Duodenal mucosa (tissue), 2 donors: ENCODE data around the gene ABHD2.

Experiments used
- H3K27ac ChIP-seq: one replicate; pipeline ENCODE4 v1.7.0; 2013; ENCODE audit warnings: low read depth, low read length
- H3K27me3 ChIP-seq, 2 donors: one replicate each; pipeline ENCODE4 v1.7.0; 2013; ENCODE audit warnings: low read length in 2 of 2, control low read depth in 1 of 2; ENCODE audit not compliant: insufficient read depth in 2 of 2, control insufficient read depth in 1 of 2
- H3K36me3 ChIP-seq, 2 donors: one replicate each; pipeline ENCODE4 v1.7.0; 2013; ENCODE audit warnings: low read length in 2 of 2, control low read depth in 1 of 2; ENCODE audit not compliant: insufficient read depth in 2 of 2, control insufficient read depth in 1 of 2
- H3K4me1 ChIP-seq, 2 donors: one replicate each; pipeline ENCODE4 v1.7.0; 2013; ENCODE audit warnings: low read length in 2 of 2, control low read depth in 1 of 2; ENCODE audit not compliant: insufficient read depth in 2 of 2, control insufficient read depth in 1 of 2
- H3K4me3 ChIP-seq, 2 donors: one replicate each; pipeline ENCODE4 v1.7.0; 2013; ENCODE audit warnings: low read length in 2 of 2, low read depth in 1 of 2
- H3K9ac ChIP-seq, 2 donors: one replicate each; pipeline ENCODE4 v1.7.0; 2013; ENCODE audit warnings: low read length in 2 of 2, low read depth in 1 of 2
- H3K9me3 ChIP-seq, 2 donors: one replicate each; pipeline ENCODE4 v1.7.0; 2013; ENCODE audit warnings: low read length in 2 of 2, control low read depth in 1 of 2; ENCODE audit not compliant: control insufficient read depth in 1 of 2

ABHD2 gene

GRCh38 chr15:89161666-89162065, 73.4 kb downstream of the ABHD2 start:
- peaks cover 15 to 20% of the 10 kb centered on the region in 2 donors for H3K36me3 ChIP-seq
- no peak overlapping the region for H3K27ac ChIP-seq
- H3K9me3 ChIP-seq: no peaks in the 10 kb centered on the region
- no peak overlapping the region for H3K9ac ChIP-seq
- no peaks in the 10 kb centered on the region for H3K4me1 ChIP-seq
- no peak overlapping the region for H3K4me3 ChIP-seq
- no peaks in the 10 kb centered on the region for H3K27me3 ChIP-seq

DNA sequence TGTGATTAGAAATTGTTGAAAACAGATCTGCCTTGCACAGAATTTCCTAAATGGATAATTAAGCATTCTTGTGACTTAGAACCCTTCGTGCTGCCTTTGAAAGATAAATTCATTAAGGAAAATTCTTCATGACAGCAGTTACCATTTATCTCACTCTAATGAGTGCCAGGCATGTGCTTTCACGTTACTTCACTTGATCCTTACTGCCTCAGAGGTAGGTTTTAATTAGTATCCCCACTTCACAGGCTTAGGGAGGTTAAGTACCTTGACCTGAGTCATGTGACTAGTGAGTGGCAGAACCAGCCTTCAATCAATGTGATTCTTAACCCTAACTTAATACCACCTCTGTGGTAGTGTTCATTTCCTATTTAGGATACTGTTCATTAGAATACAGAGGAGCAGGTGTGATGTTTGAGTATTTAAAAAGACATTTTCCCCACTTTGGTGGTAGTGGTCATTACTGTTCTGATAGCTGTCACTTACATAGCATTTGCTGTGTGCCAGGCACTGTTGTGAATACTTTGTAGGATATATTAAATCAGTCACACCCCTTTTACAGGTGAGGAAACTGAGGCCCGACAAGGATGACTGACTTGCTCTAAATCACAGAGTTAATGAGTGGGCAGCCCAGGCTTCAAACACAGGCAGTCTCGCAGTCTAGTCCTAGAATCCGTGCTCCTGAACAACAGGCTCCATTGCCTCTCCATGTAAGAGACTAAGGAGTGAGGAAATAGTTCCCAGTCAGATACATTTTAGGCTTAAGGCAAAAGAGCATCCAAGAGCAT, 75.2 kb downstream of the ABHD2 start:
- H3K9ac ChIP-seq: no peak overlapping the region
- peaks cover 6 to 14% of the 10 kb centered on the region in 2 donors for H3K36me3 ChIP-seq
- H3K27ac ChIP-seq: no peak overlapping the region
- H3K4me3 ChIP-seq: no peak overlapping the region
- no peaks in the 10 kb centered on the region for H3K9me3 ChIP-seq
- no peaks in the 10 kb centered on the region for H3K27me3 ChIP-seq
- peaks cover 6 to 11% of the 10 kb centered on the region in 2 donors for H3K4me1 ChIP-seq

GRCh38 chr15:89164712-89165211, 76.5 kb downstream of the ABHD2 start:
- no peak overlapping the region for H3K4me3 ChIP-seq
- H3K9me3 ChIP-seq: no peaks in the 10 kb centered on the region
- no peak overlapping the region for H3K27ac ChIP-seq
- no peak overlapping the region for H3K9ac ChIP-seq
- H3K4me1 ChIP-seq: peaks cover 6 to 11% of the 10 kb centered on the region in 2 donors
- no peaks in the 10 kb centered on the region for H3K27me3 ChIP-seq
- peaks cover 3 to 11% of the 10 kb centered on the region in 2 donors for H3K36me3 ChIP-seq

- H3K4me3 ChIP-seq: no peak overlapping the region
- H3K27ac ChIP-seq: no peak overlapping the region
- peaks cover 4 to 11% of the 10 kb centered on the region in 2 donors for H3K36me3 ChIP-seq
- no peaks in the 10 kb centered on the region for H3K27me3 ChIP-seq
- H3K4me1 ChIP-seq: peaks cover 6 to 11% of the 10 kb centered on the region in 2 donors
- H3K9ac ChIP-seq: no peak overlapping the region
- no peaks in the 10 kb centered on the region for H3K9me3 ChIP-seq
Observed at GRCh38 chr15:89165677-89166076, 77.4 kb downstream of the ABHD2 start.

GRCh38 chr15:89167267-89168176, 79.3 kb downstream of the ABHD2 start:
- Histone ChIP-seq H3K9ac (no peak overlapping the region), H3K27me3 (no peaks in the 10 kb centered on the region), H3K4me3 (no peak overlapping the region), H3K27ac (no peak overlapping the region), H3K9me3 (no peaks in the 10 kb centered on the region), H3K4me1 (peaks cover 6 to 11% of the 10 kb centered on the region in 2 donors), H3K36me3 (peaks cover 4 to 15% of the 10 kb centered on the region in 2 donors)

DNA sequence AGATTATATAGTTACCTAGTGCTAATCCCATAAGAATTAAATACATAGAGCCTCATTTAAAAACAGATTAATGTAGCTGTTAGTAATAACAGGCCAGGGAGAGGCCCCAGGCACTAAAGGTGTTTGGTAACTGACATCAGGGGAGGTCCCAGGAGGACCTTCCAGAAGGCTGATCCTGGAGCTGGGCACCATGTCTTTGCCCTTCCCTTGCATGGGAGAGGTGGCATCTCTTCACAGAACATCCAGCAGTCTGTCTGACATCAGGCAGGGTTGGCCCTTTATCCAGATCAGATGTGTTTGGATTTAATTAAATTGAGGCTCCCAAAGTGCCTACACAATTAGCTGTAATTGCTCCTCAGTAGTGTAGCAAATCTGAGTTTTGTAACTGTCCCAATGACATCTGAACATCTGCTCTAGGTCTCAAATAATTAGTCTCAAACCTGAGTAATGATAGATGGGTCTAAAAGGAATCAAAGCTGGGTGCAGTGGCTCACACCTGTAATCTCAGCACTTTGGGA, 80.1 kb downstream of the ABHD2 start:
- no peak overlapping the region for H3K4me3 ChIP-seq
- H3K4me1 ChIP-seq: peaks cover 6 to 11% of the 10 kb centered on the region in 2 donors
- H3K9ac ChIP-seq: no peak overlapping the region
- H3K36me3 ChIP-seq: peaks cover 4 to 11% of the 10 kb centered on the region in 2 donors
- H3K27me3 ChIP-seq: no peaks in the 10 kb centered on the region
- H3K9me3 ChIP-seq: no peaks in the 10 kb centered on the region
- H3K27ac ChIP-seq: no peak overlapping the region

GRCh38 chr15:89170364-89170763, 82.1 kb downstream of the ABHD2 start:
- H3K4me1 ChIP-seq: peaks cover 6 to 11% of the 10 kb centered on the region in 2 donors
- peaks cover 4 to 14% of the 10 kb centered on the region in 2 donors for H3K36me3 ChIP-seq
- H3K4me3 ChIP-seq: no peak overlapping the region
- H3K9me3 ChIP-seq: no peaks in the 10 kb centered on the region
- H3K27me3 ChIP-seq: no peaks in the 10 kb centered on the region
- H3K9ac ChIP-seq: no peak overlapping the region
- H3K27ac ChIP-seq: no peak overlapping the region

DNA sequence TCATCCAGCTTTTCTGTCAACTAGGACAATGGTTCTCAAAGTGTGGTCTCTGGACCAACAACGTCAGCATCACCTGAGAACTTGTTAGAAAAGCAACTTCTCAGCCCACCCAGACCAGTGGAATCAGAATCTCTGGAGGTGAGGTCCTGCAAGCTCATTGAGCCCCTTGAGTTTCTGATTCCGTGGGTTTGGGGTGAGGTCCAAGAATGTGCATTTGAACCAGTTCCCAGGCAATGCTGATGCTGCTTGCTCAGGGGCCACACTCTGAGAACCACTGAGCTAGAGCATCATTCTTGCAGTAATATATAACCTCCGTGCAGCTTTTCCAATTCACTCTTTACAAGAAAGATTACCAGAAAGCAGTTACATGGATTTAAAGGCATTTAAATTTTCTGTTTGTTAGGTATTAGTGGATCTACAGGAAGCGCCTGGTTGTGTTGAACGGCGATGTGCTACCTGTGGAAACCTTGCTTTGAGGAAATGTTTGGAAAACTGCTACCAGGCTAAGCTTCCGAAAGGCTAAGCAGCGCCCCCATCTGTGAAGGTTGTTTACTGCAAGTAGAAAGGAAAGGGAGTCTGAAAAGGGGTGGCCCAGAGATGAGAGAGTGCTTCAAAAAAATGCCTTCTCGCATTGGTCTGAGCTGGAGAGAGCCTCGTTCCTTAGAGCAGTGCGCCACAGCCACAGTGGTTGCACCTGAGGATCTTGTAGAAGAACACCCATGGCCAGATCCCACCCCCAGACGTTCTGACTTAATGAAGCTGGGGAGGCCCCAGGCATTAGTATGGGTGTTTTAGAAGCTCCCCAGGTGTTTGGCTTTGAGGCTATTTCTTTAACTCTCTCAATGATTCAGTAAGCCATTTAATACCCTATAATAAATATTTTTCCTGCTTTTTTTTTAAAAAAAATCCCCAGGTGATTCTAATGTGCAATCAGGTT, 83.1 kb downstream of the ABHD2 start:
- no peaks in the 10 kb centered on the region for H3K27me3 ChIP-seq
- no peak overlapping the region for H3K4me3 ChIP-seq
- H3K9me3 ChIP-seq: no peaks in the 10 kb centered on the region
- peaks cover 6 to 11% of the 10 kb centered on the region in 2 donors for H3K4me1 ChIP-seq
- H3K27ac ChIP-seq: no peak overlapping the region
- H3K9ac ChIP-seq: no peak overlapping the region
- H3K36me3 ChIP-seq: peaks cover 11 to 24% of the 10 kb centered on the region in 2 donors

DNA sequence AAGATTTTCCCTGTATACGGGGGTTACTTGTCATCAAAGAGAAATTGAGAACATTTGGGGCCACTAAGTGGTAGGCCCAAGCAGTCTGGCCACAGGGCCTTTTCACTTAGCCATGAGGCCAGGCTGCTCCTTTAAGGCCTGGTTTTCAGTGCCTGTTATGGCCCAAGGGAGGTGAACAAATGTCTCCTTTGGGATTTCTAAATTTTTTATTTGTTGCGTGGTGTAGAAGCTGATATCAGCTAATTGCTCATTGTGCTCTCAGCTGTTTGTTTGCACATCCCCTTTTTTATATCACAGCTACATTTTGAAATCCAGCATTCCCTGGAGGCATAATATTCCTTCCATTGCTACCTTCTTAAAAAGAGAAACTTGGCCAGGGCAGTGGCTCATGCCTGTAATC, 84.7 kb downstream of the ABHD2 start:
- no peaks in the 10 kb centered on the region for H3K9me3 ChIP-seq
- no peaks in the 10 kb centered on the region for H3K4me1 ChIP-seq
- H3K36me3 ChIP-seq: peaks cover 18 to 39% of the 10 kb centered on the region in 2 donors
- H3K4me3 ChIP-seq: no peak overlapping the region
- no peaks in the 10 kb centered on the region for H3K27me3 ChIP-seq
- H3K9ac ChIP-seq: no peak overlapping the region
- H3K27ac ChIP-seq: no peak overlapping the region
